Right cardiac atrium (tissue), 5 donors: ENCODE results near the gene JAKMIP3. TPM values are rescaled to one million over a fixed set of nuclear protein-coding genes. Genes with fewer than 3 reads are reported as not detected.

ENCODE experiments used
- ATAC-seq, 2 donors: fragments of 200-7000 bp; cut with Tn5 transposase; one replicate each; pipeline versions ENCODE4 v1.8.0 to v1.9.1; 2020; ENCODE audit warnings: moderate library complexity in 2 of 2, mild to moderate bottlenecking in 1 of 2
- DNase-seq, 3 donors: peaks; one replicate each; pipeline ENCODE4 v3.0.0-alpha.2; 2020
- H3K27ac ChIP-seq: one replicate; pipeline ENCODE4 v1.5.1; 2013; ENCODE audit warnings: mild to moderate bottlenecking, low read length, control low read depth, moderate library complexity
- H3K27me3 ChIP-seq: one replicate; pipeline ENCODE4 v1.6.1; 2013; ENCODE audit not compliant: control insufficient read depth, insufficient read depth
- H3K4me1 ChIP-seq: one replicate; pipeline ENCODE4 v1.6.1; 2013; ENCODE audit warnings: low read length; ENCODE audit not compliant: control insufficient read depth, insufficient read depth
- H3K4me3 ChIP-seq: one replicate; pipeline ENCODE4 v1.5.1; 2013; ENCODE audit warnings: low read length, control low read depth
- H3K9me3 ChIP-seq: one replicate; pipeline ENCODE4 v1.6.1; 2013; ENCODE audit warnings: low read length; ENCODE audit not compliant: control insufficient read depth
- whole genome bisulfite sequencing: extraction: QIAGEN DNeasy Blood & Tissue Kit; methylation state at CpG from one replicate; pipeline ENCODE4 v1.1.7; 2013; 5-methylcytosine and 5-hydroxymethylcytosine counted together
- intact Hi-C, 4 donors: fragments of 100-400 bp; cut with DNase I; formaldehyde crosslinking; loops; one replicate each; pipeline versions ENCODE4 v1.11.0 to v1.14.0; 2022 to 2023
- polyA plus RNA-seq: library from polyadenylated mRNA; stranded (reverse); fragments of 200-250 nt; gene quantifications from one replicate; pipeline ENCODE4 v1.2.3, GENCODE V29; 2013
- total RNA-seq, 4 donors: library from RNA; stranded (reverse); fragmentation: NEBNext Ultra II Directional; extraction: Animal tissue kit (Norgen Biotek cat#: 25700); gene quantifications; one replicate each; pipeline ENCODE4 v1.2.1, GENCODE V29; 2021
- donor health status: healthy with polysubstance abuse.
- donor health status: DM: no; HTN: yes; CAD: no.
- donor health status: DM: no; HTN: no; CAD: no.
- donor health status: DM: no; HTN: yes; CAD: no; lungs with severe emphysema.
- donor health status: DM: yes; HTN: yes; CAD: no.

The JAKMIP3 gene
- total and polyA plus RNA-seq, 5 donors, result 0.39 to 1.6 (median 0.91) TPM

DNA sequence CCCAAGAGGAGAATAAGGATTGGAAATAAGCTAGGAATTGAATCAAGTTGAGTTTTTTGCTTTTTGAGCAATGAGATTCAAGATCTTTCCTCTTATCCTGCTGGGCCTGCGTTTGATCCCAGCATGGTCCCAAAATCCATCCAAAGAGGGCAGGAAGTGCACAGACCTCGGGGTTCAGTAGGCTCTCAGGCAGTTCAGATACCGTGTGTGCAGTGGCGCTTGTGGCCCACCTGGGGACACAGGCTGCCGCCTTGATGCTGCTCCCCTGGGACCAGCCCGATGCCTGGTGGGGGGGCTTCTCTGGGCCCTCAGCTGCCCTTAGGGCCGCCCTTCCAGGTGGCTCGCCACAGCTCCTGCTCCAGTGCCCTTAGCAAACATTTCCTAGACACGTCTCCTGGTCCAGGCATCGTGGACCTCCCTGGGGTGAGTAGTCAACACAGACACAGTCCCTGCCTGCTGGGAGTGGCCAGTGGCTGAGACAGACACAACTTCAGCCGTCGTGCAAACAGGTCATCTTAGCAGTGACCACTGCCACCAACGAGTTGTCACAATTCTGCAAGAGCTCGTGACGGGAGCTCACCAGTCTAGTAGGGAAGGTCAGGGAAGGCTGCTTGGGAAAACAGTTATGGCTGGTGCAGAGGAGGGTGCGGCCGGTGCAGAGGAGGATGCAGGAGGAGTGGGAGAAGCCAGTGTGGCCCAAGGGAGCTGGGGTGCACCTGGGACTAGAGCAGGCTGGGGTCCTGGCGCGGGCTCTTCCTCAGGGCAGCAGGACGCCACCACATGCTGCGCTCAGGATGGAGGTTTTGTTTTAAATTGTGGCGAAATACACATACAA, 21.7 kb upstream of the JAKMIP3 start:
- Histone ChIP-seq H3K4me3 (no peak overlapping the region), H3K27ac (no peak overlapping the region), H3K4me1 (no peaks in the 10 kb centered on the region), H3K27me3 (no peaks in the 10 kb centered on the region), H3K9me3 (no peaks in the 10 kb centered on the region)
- DNase-seq (no peak), ATAC-seq (no peak)
- intact Hi-C loops, result no loop called here
- WGBS, result 61% methylated on average over 22 of the region's 22 CpGs

DNA sequence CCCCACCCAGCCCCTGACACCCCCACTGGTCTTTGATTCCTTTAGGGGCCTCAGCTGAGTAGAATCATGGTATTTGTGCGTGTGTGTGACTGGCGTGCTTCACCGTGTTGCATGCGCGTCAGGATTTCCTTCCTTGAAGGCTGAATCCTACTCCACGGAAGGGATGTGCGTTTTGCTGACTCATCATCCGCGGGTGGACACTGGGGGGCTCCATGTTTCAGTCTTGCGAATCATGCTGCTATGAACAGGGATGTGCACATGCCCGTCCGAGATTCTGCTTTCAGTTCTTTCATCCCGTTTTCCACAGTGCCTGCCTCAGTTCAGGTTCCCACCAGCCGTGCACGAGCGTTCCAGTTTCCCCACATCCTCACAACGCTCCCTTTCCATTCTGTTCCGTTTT, 20.9 kb upstream of the JAKMIP3 start:
- ATAC-seq, result no peak
- H3K4me1 ChIP-seq, result no peaks in the 10 kb centered on the region
- no peak overlapping the region for H3K4me3 ChIP-seq
- no peaks in the 10 kb centered on the region for H3K9me3 ChIP-seq
- H3K27ac ChIP-seq, result no peak overlapping the region
- DNase-seq, result no peak
- no peaks in the 10 kb centered on the region for H3K27me3 ChIP-seq
- intact Hi-C loops, result no loop called here
- 80% methylated on average over 18 of the region's 18 CpGs for WGBS

DNA sequence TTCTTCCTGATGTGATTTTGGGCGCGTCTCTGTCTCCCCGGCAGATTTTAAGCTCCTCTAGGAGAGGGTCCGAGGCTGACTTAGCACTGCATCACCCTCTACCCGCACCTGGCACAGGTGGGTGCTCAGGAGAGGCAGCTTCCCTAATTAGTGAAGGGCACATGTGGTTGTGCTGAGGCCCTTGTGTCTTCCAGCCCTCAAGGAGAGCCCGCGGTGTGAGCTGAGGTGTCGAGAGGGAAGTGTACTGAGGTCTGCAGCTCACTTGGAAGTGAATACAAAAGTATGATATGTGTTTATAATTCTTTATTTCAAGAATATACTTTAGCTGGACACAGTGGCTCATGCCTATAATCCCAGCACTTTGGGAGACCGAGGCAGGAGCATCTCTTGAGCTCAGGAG, 20.4 kb upstream of the JAKMIP3 start:
- DNase-seq, result no peak
- Histone ChIP-seq H3K4me1 (no peaks in the 10 kb centered on the region), H3K27ac (no peak overlapping the region), H3K27me3 (no peaks in the 10 kb centered on the region), H3K9me3 (no peaks in the 10 kb centered on the region), H3K4me3 (no peak overlapping the region)
- WGBS, result 88% methylated on average over 9 of the region's 9 CpGs
- ATAC-seq, result no peak
- intact Hi-C loops, result no loop called here

DNA sequence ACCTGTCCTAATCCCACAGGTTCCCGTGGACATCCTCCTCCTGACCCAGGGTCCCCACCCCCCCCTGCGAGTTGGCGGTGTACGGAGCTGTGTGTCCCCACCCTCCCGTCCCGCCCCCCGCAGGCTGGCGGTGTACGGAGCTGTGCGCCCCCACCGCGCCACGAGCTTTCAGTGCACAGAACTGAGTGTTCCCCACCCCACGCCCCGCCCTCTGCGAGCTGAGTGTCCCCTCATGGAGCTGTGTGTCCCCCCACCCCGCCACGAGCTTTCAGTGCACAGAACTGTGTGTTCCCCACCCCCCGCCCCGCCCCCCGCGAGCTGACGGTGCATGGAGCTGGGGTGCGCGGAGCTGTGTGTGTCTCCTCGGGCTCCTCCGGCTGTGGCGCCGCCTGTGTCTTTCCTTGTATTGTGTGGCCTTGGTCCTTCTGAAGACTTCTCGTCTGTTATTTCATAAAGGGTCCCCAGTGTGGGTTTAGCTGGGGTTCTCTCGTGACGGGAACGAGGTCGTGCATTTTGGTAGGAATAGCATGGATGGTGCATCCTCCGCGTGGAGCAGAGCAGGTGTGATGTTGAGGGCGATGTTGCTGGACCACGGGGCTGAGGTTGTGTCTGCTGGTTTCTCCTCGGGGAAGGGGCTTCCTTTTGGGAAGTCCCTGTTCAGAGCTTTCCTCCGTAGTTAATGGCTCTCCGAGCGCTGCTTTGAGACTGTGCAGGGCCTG, 18.0 kb upstream of the JAKMIP3 start:
- H3K27me3 ChIP-seq, result no peaks in the 10 kb centered on the region
- ATAC-seq (no peak), DNase-seq (no peak)
- peaks cover 5% of the 10 kb centered on the region for H3K9me3 ChIP-seq
- no peak overlapping the region for H3K4me3 ChIP-seq
- no peaks in the 10 kb centered on the region for H3K4me1 ChIP-seq
- intact Hi-C loops, result no loop called here
- H3K27ac ChIP-seq, result no peak overlapping the region
- 80% methylated on average over 42 of the region's 42 CpGs for WGBS

DNA sequence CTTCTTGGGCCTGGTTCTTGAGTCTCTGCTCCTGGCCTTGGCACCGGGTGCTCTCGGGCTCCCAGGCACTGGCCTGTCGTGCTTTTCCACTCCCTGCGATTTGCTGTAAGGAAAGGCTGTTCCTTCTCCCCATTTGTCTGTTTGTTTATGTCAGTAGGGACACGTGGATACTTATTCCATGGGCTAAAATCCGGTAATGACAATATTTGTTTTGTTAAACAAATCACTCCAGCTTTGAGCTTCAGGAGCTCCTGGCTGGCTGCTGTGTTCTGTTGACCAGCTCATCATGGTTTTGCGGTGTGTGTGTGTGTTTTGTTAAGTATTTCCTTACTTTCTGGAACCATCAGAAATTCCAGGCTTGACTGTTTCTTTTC, 17.5 kb upstream of the JAKMIP3 start:
- no peak for ATAC-seq
- WGBS, result 78% methylated on average over 7 of the region's 7 CpGs
- intact Hi-C loops, result no loop called here
- no peak overlapping the region for H3K27ac ChIP-seq
- no peaks in the 10 kb centered on the region for H3K27me3 ChIP-seq
- peaks cover 7% of the 10 kb centered on the region for H3K9me3 ChIP-seq
- H3K4me3 ChIP-seq, result no peak overlapping the region
- no peaks in the 10 kb centered on the region for H3K4me1 ChIP-seq
- no peak for DNase-seq

DNA sequence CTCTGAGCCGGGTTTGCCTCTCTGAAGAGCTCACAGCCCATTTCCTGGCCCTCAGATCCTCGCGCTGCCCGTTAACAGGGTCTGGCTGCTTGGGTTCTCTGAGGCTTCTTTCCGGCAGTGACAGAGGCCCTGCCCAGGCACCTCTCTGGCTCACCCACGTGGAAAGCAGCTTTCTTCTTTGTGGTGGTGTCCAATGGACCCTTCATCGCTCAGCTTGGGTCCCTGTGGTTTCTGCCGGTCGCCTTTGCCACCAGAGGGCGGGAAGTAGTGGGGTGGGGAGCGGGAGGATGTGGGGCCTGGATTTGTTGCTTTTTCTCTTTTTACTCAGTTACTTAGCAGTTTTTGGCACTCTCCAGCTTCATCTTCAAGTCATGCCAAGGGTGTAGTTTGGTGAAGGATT, 15.6 kb upstream of the JAKMIP3 start:
- H3K4me3 ChIP-seq, result no peak overlapping the region
- DNase-seq (no peak), ATAC-seq (no peak)
- 72% methylated on average over 11 of the region's 11 CpGs for WGBS
- peaks cover 7% of the 10 kb centered on the region for H3K9me3 ChIP-seq
- no peaks in the 10 kb centered on the region for H3K4me1 ChIP-seq
- H3K27ac ChIP-seq, result no peak overlapping the region
- H3K27me3 ChIP-seq, result no peaks in the 10 kb centered on the region
- intact Hi-C loops, result loop anchor here in 1 of 4 donors (10.0 kb wide), 1 partner anchor 65 kb away; no protein-coding TSS in a partner anchor

DNA sequence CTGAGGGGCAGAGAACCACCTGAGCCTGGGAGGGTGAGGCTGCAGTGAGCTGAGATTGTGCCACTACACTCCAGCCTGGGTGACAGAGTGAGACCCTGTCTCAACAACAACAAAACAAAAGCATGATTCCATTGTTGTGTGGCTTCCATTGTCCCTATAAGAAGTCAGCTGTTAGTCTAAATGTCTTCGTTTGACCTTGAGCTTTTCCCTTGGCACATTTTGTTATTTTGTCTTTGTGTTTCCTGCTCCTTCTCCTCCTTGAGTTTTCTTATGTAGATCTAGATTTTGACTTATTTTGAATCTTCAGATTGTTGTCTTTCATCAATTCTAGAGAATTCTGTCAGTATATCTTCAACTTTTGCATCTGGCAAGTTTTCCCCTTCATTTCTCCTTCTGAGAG, 13.6 kb upstream of the JAKMIP3 start:
- ATAC-seq (no peak), DNase-seq (no peak)
- Histone ChIP-seq H3K4me3 (no peak overlapping the region), H3K27me3 (no peaks in the 10 kb centered on the region), H3K9me3 (peaks cover 7% of the 10 kb centered on the region), H3K27ac (no peak overlapping the region), H3K4me1 (no peaks in the 10 kb centered on the region)
- intact Hi-C loops, result loop anchor here in 1 of 4 donors (10.0 kb wide), 1 partner anchor 63 kb away; no protein-coding TSS in a partner anchor
- WGBS, result 92% methylated on average over 1 of the region's 1 CpG

DNA sequence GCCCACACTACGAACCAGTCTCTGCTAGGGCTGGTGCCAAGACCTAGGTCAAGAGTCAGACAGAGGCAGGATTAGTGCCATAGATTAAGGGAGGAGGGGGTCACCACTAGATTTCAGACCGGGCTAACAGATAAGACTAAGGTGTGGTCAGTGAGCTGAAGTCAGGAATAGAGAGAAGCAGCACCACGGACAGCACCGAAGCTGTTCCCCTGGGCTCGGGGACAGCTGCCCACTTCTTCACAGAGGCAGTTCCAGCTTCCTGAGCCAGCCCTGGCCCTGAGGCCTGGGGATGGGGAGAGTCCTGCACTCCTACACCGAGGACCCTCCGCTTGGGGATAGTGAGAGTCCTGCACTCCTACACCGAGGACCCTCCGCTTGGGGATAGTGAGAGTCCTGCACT, 11.2 kb upstream of the JAKMIP3 start:
- no peak overlapping the region for H3K27ac ChIP-seq
- DNase-seq (no peak), ATAC-seq (no peak)
- H3K4me1 ChIP-seq, result no peaks in the 10 kb centered on the region
- H3K9me3 ChIP-seq, result peaks cover 7% of the 10 kb centered on the region
- no peak overlapping the region for H3K4me3 ChIP-seq
- intact Hi-C loops, result loop anchor here in 1 of 4 donors (10.0 kb wide), 1 partner anchor 60 kb away; no protein-coding TSS in a partner anchor
- 49% methylated on average over 9 of the region's 9 CpGs for WGBS
- H3K27me3 ChIP-seq, result no peaks in the 10 kb centered on the region

DNA sequence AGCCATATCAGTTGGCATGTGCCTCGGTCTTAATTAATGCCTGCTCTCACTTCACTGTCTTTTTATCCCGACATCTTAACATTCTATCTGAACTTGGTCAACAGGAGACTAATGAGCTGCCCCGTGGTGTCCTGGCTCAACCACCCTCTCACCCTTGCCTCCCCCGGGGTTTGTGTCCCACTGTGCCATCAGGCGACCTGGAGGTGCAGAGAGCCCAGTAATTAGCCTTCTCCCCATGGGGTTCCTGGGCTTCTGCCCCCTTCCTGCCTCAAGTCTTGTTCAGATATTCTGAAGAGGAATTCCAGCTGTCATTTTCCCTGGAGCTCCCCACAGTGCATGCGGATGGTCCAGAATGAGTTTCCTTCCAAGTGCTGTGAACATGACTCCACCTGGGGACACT, 10.1 kb upstream of the JAKMIP3 start:
- no peak for DNase-seq
- H3K9me3 ChIP-seq, result peaks cover 7% of the 10 kb centered on the region
- H3K4me1 ChIP-seq, result no peaks in the 10 kb centered on the region
- 68% methylated on average over 6 of the region's 6 CpGs for WGBS
- intact Hi-C loops, result loop anchor here in 1 of 4 donors (10.0 kb wide), 1 partner anchor 59 kb away; no protein-coding TSS in a partner anchor
- H3K27me3 ChIP-seq, result no peaks in the 10 kb centered on the region
- H3K4me3 ChIP-seq, result no peak overlapping the region
- no peak for ATAC-seq
- no peak overlapping the region for H3K27ac ChIP-seq

DNA sequence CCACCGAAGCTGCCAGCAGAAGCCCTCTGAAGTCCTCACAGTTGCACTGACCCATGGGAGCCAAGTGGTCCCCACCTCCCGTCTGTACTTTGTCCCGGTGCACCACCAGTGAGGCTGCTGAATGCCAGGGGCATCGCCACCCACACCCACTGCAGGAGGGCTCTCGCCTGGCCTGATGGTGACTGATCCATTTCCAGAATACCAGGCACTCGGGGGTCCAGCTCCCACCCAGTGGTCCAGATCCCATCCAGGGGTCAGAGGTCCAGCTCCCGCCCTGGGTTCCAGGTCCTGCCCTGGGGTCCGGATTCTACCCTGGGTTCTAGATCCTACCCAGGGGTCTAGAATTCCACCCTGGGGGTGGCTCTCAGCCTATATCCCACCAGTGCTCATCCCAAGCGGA, 9.1 kb upstream of the JAKMIP3 start:
- Histone ChIP-seq H3K27me3 (no peaks in the 10 kb centered on the region), H3K4me1 (no peaks in the 10 kb centered on the region), H3K4me3 (no peak overlapping the region), H3K9me3 (peaks cover 6% of the 10 kb centered on the region), H3K27ac (no peak overlapping the region)
- no peak for ATAC-seq
- WGBS, result 86% methylated on average over 9 of the region's 9 CpGs
- no peak for DNase-seq
- intact Hi-C loops, result loop anchor here in 1 of 4 donors (10.0 kb wide), 1 partner anchor 58 kb away; no protein-coding TSS in a partner anchor

DNA sequence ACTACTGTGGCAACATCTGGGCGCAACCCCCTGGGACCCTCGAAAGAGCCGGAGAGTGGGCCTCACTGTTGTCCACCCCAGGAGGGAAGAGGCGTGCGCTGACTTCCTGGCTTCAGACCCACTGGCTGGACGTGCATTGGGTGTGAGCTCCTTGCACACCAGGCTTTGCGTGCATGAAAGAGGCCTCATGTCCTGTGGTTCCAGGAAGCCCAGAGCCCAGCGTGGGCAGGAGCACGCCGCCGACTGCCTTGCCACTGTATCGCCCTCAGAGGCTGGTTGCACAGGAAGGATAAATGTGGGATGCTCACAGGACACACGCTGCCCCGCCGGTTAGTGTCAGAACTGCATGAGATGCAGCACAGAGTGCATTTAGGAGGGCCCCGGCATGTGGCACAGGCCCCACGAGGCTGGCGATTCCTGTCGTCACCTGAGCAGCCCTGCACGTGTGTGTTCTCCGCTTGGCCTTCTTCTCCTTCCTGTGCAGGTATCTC, 8.5 kb upstream of the JAKMIP3 start:
- Histone ChIP-seq H3K4me1 (no peaks in the 10 kb centered on the region), H3K4me3 (no peak overlapping the region), H3K9me3 (peaks cover 2% of the 10 kb centered on the region), H3K27ac (no peak overlapping the region), H3K27me3 (no peaks in the 10 kb centered on the region)
- ATAC-seq (no peak), DNase-seq (no peak)
- WGBS, result 83% methylated on average over 21 of the region's 21 CpGs
- intact Hi-C loops, result loop anchor here in 1 of 4 donors (10.0 kb wide), 1 partner anchor 58 kb away; no protein-coding TSS in a partner anchor
